Liver (tissue), 9 donors: Measurements from ENCODE around the gene GNA14. TPM values are rescaled to one million over a fixed set of nuclear protein-coding genes. Genes with fewer than 3 reads are reported as not detected.

ENCODE experiments used
- DNase-seq: peaks from one replicate; pipeline ENCODE4 v3.0.0-alpha.2; 2017; ENCODE audit warnings: low spot score
- H3K27ac ChIP-seq, 2 donors: one replicate each; pipeline ENCODE4 v1.7.0; 2013; ENCODE audit warnings: inconsistent platforms in 2 of 2, low read length in 2 of 2, control low read depth in 1 of 2, low read depth in 1 of 2, mild to moderate bottlenecking in 1 of 2
- H3K27me3 ChIP-seq, 4 donors: one replicate each; pipeline versions ENCODE4 v1.6.1 to v1.7.0; 2013; ENCODE audit warnings: low read length in 3 of 4, inconsistent platforms in 1 of 4, mild to moderate bottlenecking in 1 of 4, moderate library complexity in 1 of 4; ENCODE audit not compliant: control insufficient read depth in 4 of 4, insufficient read depth in 4 of 4
- H3K36me3 ChIP-seq, 4 donors: one replicate each; pipeline versions ENCODE4 v1.6.1 to v1.7.0; 2013; ENCODE audit warnings: low read length in 3 of 4, mild to moderate bottlenecking in 3 of 4, low read depth in 1 of 4, moderate library complexity in 1 of 4; ENCODE audit not compliant: control insufficient read depth in 4 of 4, insufficient read depth in 3 of 4
- H3K4me1 ChIP-seq, 4 donors: one replicate each; pipeline versions ENCODE4 v1.6.1 to v1.7.0; 2013; ENCODE audit warnings: low read length in 3 of 4, mild to moderate bottlenecking in 3 of 4, moderate library complexity in 1 of 4; ENCODE audit not compliant: control insufficient read depth in 4 of 4, insufficient read depth in 4 of 4
- H3K4me3 ChIP-seq, 3 donors: one replicate each; pipeline versions ENCODE4 v1.6.1 to v1.7.0; 2013; ENCODE audit warnings: low read length in 3 of 3, control low read depth in 1 of 3, low read depth in 1 of 3, mild to moderate bottlenecking in 1 of 3
- H3K9ac ChIP-seq, 2 donors: one replicate each; pipeline ENCODE4 v1.7.0; 2013; ENCODE audit warnings: low read length in 2 of 2, mild to moderate bottlenecking in 2 of 2, moderate library complexity in 2 of 2, control low read depth in 1 of 2, low read depth in 1 of 2
- H3K9me3 ChIP-seq, 4 donors: one replicate each; pipeline versions ENCODE4 v1.6.1 to v1.7.0; 2013; ENCODE audit warnings: low read length in 3 of 4; ENCODE audit not compliant: control insufficient read depth in 4 of 4
- ATF3 ChIP-seq: IDR thresholded peaks from 2 replicates; pipeline ENCODE4 v1.6.1; 2016; ENCODE audit warnings: antibody characterized with exemption
- CTCF ChIP-seq: fragments of 150-350 bp; IDR thresholded peaks from 2 replicates; pipeline ENCODE4 v1.5.1; 2017; ENCODE audit warnings: improper control_type of control experiment, low read depth, low read length; ENCODE audit not compliant: missing input control
- FOXA2 ChIP-seq: IDR thresholded peaks from 2 replicates; pipeline ENCODE4 v1.6.1; 2016; ENCODE audit warnings: antibody characterized with exemption
- GABPA ChIP-seq, 2 donors: IDR thresholded peaks in 1 of 2; conservative IDR thresholded peaks in 1 of 2; 2 replicates each; pipeline ENCODE4 v1.6.1; 2016; ENCODE audit warnings: antibody characterized with exemption in 2 of 2, mild to moderate bottlenecking in 1 of 2, moderate library complexity in 1 of 2
- HNF4A ChIP-seq, 2 donors: conservative IDR thresholded peaks; 2 replicates each; pipeline ENCODE4 v1.6.1; 2016; ENCODE audit warnings: antibody characterized with exemption in 2 of 2, mild to moderate bottlenecking in 2 of 2
- HNF4G ChIP-seq: IDR thresholded peaks from 2 replicates; pipeline ENCODE4 v1.6.1; 2016; ENCODE audit warnings: antibody characterized with exemption
- JUND ChIP-seq, 2 donors: IDR thresholded peaks; 2 replicates each; pipeline ENCODE4 v1.6.1; 2016; ENCODE audit warnings: antibody characterized with exemption in 2 of 2
- MAX ChIP-seq: IDR thresholded peaks from 2 replicates; pipeline ENCODE4 v1.6.1; 2016; ENCODE audit warnings: antibody characterized with exemption
- NR2F2 ChIP-seq: IDR thresholded peaks from 2 replicates; pipeline ENCODE4 v1.6.1; 2016; ENCODE audit warnings: antibody characterized with exemption
- RAD21 ChIP-seq, 2 donors: IDR thresholded peaks; 2 replicates each; pipeline ENCODE4 v1.6.1; 2016; ENCODE audit warnings: antibody characterized with exemption in 2 of 2, mild to moderate bottlenecking in 2 of 2
- REST ChIP-seq: IDR thresholded peaks from 2 replicates; pipeline ENCODE4 v1.6.1; 2016; ENCODE audit warnings: antibody characterized with exemption, mild to moderate bottlenecking
- RXRA ChIP-seq, 2 donors: IDR thresholded peaks; 2 replicates each; pipeline ENCODE4 v1.6.1; 2017 to 2018; ENCODE audit warnings: antibody characterized with exemption in 2 of 2, mild to moderate bottlenecking in 1 of 2
- SP1 ChIP-seq: IDR thresholded peaks from 2 replicates; pipeline ENCODE4 v1.6.1; 2018; ENCODE audit warnings: antibody characterized with exemption, mild to moderate bottlenecking
- TAF1 ChIP-seq: conservative IDR thresholded peaks from 2 replicates; pipeline ENCODE4 v1.6.1; 2016; ENCODE audit warnings: antibody characterized with exemption, mild to moderate bottlenecking
- YY1 ChIP-seq: IDR thresholded peaks from 2 replicates; pipeline ENCODE4 v1.6.1; 2016; ENCODE audit warnings: antibody characterized with exemption, mild to moderate bottlenecking
- ZBTB33 ChIP-seq: IDR thresholded peaks from 2 replicates; pipeline ENCODE4 v1.6.1; 2016; ENCODE audit warnings: antibody characterized with exemption
- WGBS: extraction: QIAGEN DNeasy Blood & Tissue Kit; methylation state at CpG from one replicate; pipeline ENCODE4 v1.1.7; 2013; 5-methylcytosine and 5-hydroxymethylcytosine counted together
- polyA plus RNA-seq, 2 donors: library from polyadenylated mRNA; stranded (reverse) in 1 of 2; unstranded in 1 of 2; fragments of 200-250 nt in 1 of 2; fragments of >200 nt in 1 of 2; fragmentation: Nextera tagmentation in 1 of 2; extraction: Ambion mirVana in 1 of 2; gene quantifications; one replicate each; pipeline versions ENCODE4 v1.2.1 to v1.2.3, GENCODE V29; 2013 to 2015
- total RNA-seq, 2 donors: library from RNA; depleted of rRNA; stranded (reverse); fragments of >200 nt; gene quantifications; one replicate each; pipeline ENCODE4 v1.2.3, GENCODE V29; 2014
- donor health status: healthy.
- donor health status: healthy.
- donor health status: healthy.
- donor health status: healthy.
- donor health status: healthy.

GNA14 gene
- total and polyA plus RNA-seq, 4 donors: 1.1 to 5.4 (median 2.9) TPM

GRCh38 chr9:77421506-77422265, 226.4 kb downstream of the GNA14 start:
- TF ChIP-seq SP1 (no peak), RAD21 (IDR thresholded peaks at IDR 0.05) (no peak), MAX (no peak)
- H3K9ac ChIP-seq: no peak overlapping the region
- no peaks in the 10 kb centered on the region for H3K9me3 ChIP-seq
- no peak overlapping the region for H3K4me3 ChIP-seq
- H3K27ac ChIP-seq: no peak overlapping the region
- DNase-seq: no peak
- no peaks in the 10 kb centered on the region for H3K4me1 ChIP-seq
- 95% methylated on average over 10 of the region's 10 CpGs for WGBS
- peaks cover 0 to 7% (median 0%) of the 10 kb centered on the region in 4 donors for H3K36me3 ChIP-seq
- H3K27me3 ChIP-seq: no peaks in the 10 kb centered on the region

GRCh38 chr9:77420641-77421040, 227.5 kb downstream of the GNA14 start:
- no peaks in the 10 kb centered on the region for H3K4me1 ChIP-seq
- no peaks in the 10 kb centered on the region for H3K9me3 ChIP-seq
- H3K27ac ChIP-seq: no peak overlapping the region
- DNase-seq: no peak
- no peak overlapping the region for H3K4me3 ChIP-seq
- no peak overlapping the region for H3K9ac ChIP-seq
- no peak for TF ChIP-seq JUND (IDR thresholded peaks at IDR 0.05)
- TF ChIP-seq CTCF: no peak
- TF ChIP-seq HNF4A (conservative IDR thresholded peaks at IDR 0.05): no peak
- no peak for TF ChIP-seq RAD21 (IDR thresholded peaks at IDR 0.05)
- no peak for TF ChIP-seq RXRA (IDR thresholded peaks at IDR 0.05)
- TF ChIP-seq NR2F2: no peak
- WGBS: 78% methylated on average over 2 of the region's 2 CpGs
- H3K27me3 ChIP-seq: no peaks in the 10 kb centered on the region
- peaks cover 0 to 7% (median 0%) of the 10 kb centered on the region in 4 donors for H3K36me3 ChIP-seq

GRCh38 chr9:77418226-77418625, 229.9 kb downstream of the GNA14 start:
- Histone ChIP-seq H3K27ac (no peak overlapping the region), H3K9ac (no peak overlapping the region), H3K36me3 (peaks cover 0 to 2% (median 0%) of the 10 kb centered on the region in 4 donors), H3K4me1 (no peaks in the 10 kb centered on the region), H3K9me3 (no peaks in the 10 kb centered on the region), H3K4me3 (no peak overlapping the region), H3K27me3 (no peaks in the 10 kb centered on the region)
- no peak for DNase-seq
- TF ChIP-seq TAF1 (no peak), GABPA (IDR thresholded peaks at IDR 0.05 in 1 of 2, conservative IDR thresholded peaks at IDR 0.05 in 1 of 2) (no peak), FOXA2 (no peak), RAD21 (IDR thresholded peaks at IDR 0.05) (no peak), HNF4A (conservative IDR thresholded peaks at IDR 0.05) (no peak), NR2F2 (no peak), HNF4G (no peak), YY1 (no peak), CTCF (no peak), REST (no peak), RXRA (IDR thresholded peaks at IDR 0.05) (no peak), SP1 (no peak), ATF3 (no peak), MAX (no peak), ZBTB33 (no peak), JUND (IDR thresholded peaks at IDR 0.05) (no peak)
